Stimulated activated CD8-positive, alpha-beta memory T cell treated with anti-CD3 and anti-CD28 coated beads, Interleukin-15, amount 100 ng/mL, for 1 hour (primary cell): Measurements from ENCODE around the gene ADAP1.

Experiments
- DNase-seq: peaks from one replicate; pipeline ENCODE4 v3.0.0-alpha.2; 2020; ENCODE audit warnings: low read depth

Gene ADAP1

GRCh38 chr7:894927-895450, 59.5 kb downstream of the ADAP1 start:
- DNase-seq = no peak

- no peak for DNase-seq
Observed at GRCh38 chr7:894164-894867, 60.2 kb downstream of the ADAP1 start.

- no peak for DNase-seq
Observed at GRCh38 chr7:893686-894085, 60.8 kb downstream of the ADAP1 start.

DNA sequence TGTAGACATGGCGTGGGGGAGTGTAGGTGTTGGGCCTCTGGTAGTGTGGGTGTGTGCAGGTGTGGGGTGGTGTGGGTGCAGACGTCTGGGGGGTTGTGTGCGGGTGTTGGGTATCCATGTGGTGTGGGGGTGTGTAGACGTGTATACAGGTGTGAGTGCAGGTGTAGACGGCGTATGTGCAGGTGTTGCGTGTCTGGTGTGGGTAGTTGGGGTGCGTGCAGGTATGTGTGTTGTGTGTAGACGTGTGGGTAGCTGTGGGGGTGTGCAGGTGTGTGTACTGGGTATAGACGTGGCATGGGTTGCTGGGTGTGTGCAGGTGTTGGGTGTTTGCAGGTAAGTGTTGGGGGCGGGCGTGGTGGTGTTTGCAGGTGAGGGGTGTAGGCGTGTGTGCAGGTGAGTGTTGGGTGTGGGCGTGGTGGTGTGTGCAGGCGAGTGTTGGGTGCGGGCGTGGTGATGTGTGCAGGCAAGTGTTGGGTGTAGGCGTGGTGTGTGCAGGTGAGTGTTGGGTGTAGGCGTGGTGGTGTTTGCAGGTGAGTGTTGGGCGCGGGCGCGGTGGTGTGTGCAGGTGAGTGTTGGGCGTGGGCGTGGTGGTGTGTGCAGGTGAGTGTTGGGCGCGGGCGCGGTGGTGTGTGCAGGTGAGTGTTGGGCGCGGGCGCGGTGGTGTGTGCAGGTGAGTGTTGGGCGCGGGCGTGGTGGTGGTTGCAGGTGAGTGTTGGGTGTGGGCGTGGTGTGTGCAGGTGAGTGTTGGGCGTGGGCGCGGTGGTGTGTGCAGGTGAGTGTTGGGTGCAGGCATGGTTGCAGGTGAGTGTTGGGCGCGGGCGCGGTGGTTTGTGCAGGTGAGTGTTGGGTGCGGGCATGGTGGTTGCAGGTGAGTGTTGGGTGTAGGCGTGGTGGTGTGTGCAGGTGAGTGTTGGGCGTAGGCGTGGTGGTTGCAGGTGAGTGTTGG, 61.6 kb downstream of the ADAP1 start:
- no peak for DNase-seq

DNA sequence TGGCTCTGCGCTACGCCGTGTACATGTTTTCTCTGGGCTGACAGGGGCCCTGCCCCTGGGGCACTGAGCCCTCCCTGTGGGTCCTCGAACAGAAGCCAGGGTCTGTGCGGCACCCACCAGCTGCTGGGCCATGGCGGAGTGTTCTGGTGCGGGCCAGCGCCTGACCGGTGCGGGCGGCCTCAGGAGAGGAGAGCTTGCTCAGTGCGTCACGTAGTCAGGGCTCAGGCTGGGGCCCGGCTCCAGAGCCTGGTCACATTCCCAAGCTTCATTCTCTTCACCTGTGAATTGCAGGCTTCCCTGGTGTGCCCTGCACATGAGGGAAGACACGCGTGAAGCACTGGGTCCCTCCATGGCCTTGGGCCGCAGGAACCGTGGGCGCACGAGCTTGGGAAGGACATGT, 62.7 kb downstream of the ADAP1 start:
- no peak for DNase-seq

- no peak for DNase-seq
Observed at GRCh38 chr7:891291-891690, 63.2 kb downstream of the ADAP1 start.

DNA sequence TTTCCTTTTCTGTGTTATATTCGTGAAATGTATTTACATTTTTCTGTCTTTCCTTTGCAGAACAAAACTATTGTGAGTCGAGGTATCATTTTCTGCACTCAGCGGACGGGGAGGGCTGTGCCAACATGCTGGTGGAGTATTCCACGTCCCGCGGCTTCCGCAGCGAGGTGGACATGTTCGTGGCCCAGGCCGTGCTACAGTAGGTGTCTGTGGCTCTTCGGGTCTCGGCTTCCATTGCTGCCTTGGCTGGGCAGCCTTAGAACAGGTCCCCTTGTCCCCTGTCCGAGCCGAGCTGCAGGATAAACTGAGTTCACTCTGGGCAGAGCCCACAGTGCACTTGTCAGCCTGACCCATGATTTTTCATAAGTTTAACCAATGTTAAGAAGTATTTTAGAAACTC, 63.6 kb downstream of the ADAP1 start:
- no peak for DNase-seq

DNA sequence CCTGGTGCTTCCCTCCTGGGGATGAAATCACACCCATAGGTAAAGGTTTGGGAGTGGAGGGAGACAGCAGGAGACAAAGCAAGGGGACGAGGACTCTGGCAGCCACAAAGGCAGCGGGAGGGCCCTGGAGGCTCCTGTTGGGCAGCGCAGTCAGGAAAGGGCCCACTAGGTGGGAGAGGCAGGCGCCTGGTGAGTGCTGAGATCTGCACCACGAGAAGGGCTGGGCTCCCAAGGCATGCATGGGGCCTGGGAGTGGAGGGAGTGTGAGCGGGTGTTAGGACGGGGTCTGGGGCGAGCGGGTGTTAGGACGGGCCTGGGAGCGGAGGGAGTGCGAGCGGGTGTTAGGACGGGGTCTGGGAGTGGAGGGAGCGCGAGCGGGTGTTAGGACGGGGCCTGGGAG, 65.1 kb downstream of the ADAP1 start:
- no peak for DNase-seq

DNA sequence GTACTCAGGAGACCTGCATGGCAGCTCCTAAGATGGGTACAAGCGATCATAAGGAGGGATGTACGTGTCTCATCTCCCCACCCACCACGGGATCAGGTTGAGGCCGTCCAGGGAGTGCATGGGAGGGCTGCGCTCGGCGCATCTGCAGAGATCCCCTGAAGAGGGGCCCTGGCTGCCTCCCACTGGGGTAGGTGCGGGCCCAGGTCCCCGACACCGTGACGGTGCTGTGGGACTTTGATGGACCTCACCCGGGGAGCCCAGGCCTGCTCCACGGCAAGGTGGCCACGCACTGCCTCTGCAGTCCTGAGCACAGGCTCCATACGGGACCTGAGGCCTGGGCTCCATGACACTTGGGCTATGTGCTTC, 65.5 kb downstream of the ADAP1 start:
- no peak for DNase-seq

DNA sequence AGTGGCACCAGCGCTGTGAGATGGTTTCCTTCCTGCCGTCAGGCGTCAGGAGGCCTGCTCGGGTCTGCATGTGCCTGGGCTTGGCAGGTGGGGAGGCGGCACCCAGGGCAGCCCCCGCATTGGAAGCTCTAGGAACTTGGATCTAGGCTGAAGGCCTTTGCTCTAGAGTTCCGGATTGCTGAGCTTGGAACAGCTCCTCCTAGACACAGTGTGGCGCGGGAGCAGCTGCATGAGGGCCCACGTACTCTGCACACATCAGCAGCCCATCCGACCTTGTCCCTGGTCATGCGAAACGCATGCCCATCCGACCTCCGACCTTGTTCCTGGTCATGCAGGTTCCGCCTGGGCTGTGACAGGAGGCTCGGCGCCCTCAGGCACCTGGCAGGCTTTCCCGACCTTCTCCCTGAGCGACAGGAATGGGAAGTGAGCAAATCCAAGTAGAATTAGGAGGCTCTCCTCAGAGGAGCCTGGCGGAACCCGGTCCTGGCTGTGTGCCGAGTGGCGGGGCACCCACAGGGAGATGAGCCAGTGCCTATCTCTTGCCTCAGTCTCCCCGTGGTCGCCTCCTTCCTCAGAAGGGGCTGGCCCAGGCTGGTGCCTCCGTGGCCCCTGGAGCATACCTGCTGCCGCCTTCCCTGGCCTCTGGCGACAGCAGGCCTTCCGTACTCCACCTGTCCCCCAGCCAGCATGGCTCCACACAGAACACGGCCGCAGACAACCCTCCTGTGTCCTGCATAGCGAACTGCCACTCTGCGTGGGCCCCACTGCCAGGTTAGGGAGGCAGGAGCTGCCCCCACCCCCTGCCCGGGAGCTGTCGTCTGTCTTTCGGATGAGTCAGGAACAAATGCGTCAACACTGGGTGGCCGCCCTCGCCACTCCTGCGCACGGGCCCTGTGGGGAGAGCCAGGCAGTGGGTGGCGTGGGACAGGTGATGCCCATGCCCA, 66.1 kb downstream of the ADAP1 start:
- DNase-seq = no peak

DNA sequence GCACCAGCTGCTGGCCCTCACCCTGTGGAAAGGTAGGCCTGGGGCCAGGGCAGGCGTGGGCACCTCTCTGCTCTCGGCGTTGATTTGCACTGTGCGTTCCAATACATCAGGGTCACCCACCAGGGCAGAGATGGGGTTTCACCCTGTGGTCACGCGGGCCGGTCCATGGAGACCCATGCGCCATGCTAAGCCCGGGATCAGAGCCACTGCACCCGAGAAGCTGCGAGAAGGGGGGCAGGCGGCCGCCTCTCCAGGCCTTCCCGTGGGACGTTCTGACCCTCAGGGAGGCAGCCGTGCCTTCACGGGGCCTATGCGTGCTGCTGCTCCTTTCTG, 67.0 kb downstream of the ADAP1 start:
- no peak for DNase-seq

DNA sequence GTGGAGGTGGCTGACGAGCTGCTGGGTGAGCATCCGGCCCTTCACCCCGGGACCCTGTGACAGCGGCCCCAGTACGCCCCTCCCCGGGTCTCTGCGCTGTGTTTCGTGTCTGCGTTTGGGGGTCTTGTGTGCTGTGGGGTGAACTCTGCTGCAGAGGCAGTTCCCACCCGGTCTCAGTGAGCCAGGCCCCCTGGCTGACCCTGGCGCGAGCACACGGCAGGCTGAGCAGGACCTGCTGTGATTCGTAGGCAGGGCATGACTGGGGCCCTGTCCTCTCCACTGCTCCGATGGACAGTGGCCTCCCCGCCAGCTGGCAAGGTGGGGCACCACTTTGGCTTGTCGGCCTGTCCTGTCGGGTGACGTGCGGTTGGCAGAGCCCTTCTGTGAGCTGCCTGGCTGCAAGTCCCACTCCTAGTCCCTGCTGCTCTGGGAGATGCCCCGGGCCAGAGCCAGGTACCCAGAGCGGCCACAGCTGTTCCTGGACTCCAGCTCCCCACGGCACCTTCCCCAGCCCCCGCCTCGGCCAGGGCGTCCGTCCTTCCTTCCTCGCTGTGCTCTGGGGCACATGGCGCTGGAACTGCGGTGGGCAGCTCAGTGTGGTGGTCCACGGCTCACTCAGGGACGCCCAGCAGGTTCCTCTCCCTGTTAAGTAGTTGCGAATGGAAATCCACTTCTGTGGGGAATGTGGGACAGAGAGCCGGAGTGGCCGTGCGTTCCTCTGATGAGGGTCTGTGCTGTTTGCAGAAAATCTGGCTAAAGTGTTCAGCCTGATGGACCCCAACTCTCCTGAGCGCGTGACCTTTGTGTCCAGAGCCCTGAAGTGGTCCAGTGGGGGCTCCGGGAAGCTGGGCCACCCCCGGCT, 67.6 kb downstream of the ADAP1 start:
- no peak for DNase-seq

GRCh38 chr7:885893-886625, 68.4 kb downstream of the ADAP1 start:
- DNase-seq = no peak

- no peak for DNase-seq
Observed at GRCh38 chr7:885261-885892, 69.1 kb downstream of the ADAP1 start.

- DNase-seq = no peak
Observed at GRCh38 chr7:884191-885003, 70.1 kb downstream of the ADAP1 start.

GRCh38 chr7:883055-884021, 71.1 kb downstream of the ADAP1 start:
- DNase-seq = no peak

GRCh38 chr7:882336-883035, 72.0 kb downstream of the ADAP1 start:
- DNase-seq = no peak
